Adipose tissue (tissue), 3 donors: ENCODE data around the gene ENKD1. TPM values are rescaled to one million over a fixed set of nuclear protein-coding genes. Genes with fewer than 3 reads are reported as not detected.

Source experiments
- H3K27ac ChIP-seq: one replicate; pipeline ENCODE4 v1.5.1; 2013; ENCODE audit warnings: low read depth, low read length
- WGBS, 3 donors: extraction: QIAGEN DNeasy Blood & Tissue Kit; methylation state at CpG; one replicate each; pipeline ENCODE4 v1.1.7; 2013; 5-methylcytosine and 5-hydroxymethylcytosine counted together
- polyA plus RNA-seq, 3 donors: library from polyadenylated mRNA; stranded (reverse); fragments of 200-250 nt; gene quantifications; one replicate each; pipeline ENCODE4 v1.2.3, GENCODE V29; 2013
- donor health status: healthy with polysubstance abuse.
- donor health status: Bipolar disorder and iron deficiency.
- donor health status: healthy.

Gene ENKD1
- polyA plus RNA-seq, 3 donors = 10.4 to 88.2 (median 16.5) TPM

DNA sequence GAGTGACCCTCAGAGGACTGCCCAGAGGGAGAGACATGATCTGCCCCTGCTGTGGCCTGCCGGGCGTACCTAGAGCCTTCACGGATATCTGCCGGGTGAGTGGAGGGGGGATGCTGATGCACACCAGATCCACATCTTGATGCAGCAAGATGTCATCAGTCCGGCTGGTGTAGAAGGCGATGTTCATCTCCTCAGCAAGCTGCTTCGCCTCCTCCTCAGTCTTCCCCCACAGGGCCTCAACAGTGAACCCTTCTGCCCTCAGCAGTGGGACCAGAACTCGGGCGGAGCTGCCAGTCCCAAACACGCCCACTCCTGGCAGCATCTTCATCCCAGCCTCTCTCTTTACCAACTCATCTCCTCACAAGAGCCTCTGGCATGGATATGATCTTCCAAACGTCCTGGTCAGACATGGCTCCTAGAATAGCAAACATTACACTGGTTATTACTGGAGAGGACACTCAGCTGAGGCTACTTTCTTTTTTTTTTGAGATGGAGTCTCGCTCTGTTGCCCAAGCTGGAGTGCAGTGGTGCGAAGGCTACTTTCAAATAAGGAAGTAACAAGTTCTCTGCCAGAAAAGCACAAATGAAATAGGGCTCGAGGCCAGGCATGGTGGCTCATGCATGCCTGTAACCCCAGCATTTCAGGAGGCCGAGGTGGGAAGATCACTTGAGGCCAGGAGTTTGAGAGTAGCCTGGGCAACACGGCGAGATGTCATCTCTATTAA, 19.0 kb upstream of the ENKD1 start:
- 80 to 84% (median 81%) methylated on average over 17 of the region's 17 CpGs for WGBS, 3 donors

DNA sequence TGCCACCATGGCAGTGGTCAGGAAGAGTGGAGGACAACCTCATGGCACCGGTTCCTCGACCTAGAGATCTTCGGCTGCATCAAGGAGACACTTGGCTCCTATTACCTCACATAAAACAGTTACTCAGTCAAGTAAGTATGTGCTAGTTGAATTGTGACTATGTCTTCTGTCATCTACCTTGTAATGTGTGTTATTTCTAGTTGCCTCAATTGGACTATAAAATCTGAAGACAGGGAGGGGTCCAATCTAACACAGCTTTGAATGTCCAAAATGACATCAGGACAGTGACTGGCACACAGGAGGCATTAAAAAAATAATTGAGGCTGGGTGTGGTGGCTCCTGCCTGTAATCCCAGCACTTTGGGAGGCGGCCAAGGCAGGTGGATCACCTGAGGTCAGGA, 17.2 kb upstream of the ENKD1 start:
- WGBS, 3 donors = 88 to 99% (median 99%) methylated on average over 4 of the region's 4 CpGs
- no peak overlapping the region for H3K27ac ChIP-seq

More for the DNA sequence above, 19.0 kb upstream of the ENKD1 start:
- no peak overlapping the region for H3K27ac ChIP-seq

DNA sequence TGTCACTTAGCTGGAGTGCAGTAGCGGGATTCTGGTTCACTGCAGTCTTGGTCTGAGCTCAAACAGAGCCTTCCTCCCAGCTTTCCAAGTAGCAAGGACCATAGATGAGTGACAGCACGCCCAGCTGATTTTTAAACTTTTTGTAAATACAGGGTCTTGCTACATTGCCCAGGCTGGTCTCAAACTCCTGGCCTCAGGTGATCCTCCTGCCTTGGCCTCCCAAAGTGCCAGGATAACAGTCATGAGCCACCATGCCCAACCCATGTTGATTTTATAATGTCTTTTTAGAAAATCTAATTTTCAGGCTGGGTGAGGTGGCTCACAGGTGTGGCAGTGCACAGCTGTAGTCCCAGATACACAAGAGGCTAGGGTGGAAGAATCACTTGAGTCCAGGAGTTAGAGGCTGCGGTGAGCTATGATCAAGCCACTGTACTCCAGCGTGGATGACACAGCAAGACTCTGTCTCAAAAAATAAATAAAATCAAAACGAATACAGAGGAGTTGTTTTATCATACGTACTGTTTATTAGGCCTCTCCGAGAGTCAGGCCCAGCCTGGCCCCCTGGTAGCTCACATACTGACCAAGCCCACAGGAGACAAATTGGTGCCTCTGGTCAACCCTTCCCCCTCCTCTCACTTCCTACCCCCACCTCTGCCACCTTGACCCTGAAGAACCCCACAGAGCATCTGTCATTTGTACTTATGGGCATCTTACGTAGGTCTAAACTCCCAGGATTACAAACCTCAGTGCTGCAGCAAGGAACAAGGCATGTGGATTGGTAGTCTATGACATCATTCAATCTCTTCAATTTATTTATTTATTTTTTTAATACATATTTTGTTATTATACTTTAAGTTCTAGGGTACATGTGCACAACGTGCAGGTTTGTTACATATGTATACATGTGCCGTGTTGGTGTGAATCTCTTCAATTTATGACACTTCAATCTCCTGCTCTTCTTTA, 13.7 kb upstream of the ENKD1 start:
- WGBS, 3 donors = 91 to 96% (median 92%) methylated on average over 10 of the region's 10 CpGs
- H3K27ac ChIP-seq = no peak overlapping the region

DNA sequence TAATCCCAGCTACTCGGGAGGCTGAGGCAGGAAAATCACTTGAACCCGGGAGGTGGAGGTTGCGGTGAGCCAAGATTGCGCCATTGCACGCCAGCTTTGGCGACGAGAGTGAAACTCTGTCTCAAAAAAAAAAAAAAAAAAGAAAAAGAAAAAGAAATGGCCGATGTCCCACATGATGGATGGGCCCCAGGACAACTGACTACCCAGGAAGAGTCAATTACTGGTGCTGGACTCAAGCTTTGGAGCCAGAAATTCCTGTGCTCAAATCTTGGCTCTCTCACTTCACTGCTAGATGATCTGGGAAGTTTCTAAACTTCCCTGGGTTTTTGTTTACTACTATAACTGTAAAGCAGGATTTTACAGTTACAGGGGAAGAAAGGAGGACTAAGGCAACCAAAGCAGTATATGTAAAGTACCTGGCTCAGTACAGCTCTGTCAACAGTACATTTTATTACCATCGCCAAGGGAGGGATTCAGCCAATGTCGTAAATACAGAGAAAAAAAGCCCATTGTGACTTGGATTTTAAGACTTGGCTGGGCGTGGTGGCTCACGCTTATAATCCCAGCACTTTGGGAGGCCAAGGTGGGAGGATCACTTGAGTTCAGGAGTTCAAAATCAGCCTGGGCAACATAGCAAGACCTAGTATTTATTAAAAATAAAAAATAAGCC, 11.9 kb upstream of the ENKD1 start:
- WGBS, 3 donors = 64 to 83% (median 73%) methylated on average over 12 of the region's 12 CpGs
- no peak overlapping the region for H3K27ac ChIP-seq

DNA sequence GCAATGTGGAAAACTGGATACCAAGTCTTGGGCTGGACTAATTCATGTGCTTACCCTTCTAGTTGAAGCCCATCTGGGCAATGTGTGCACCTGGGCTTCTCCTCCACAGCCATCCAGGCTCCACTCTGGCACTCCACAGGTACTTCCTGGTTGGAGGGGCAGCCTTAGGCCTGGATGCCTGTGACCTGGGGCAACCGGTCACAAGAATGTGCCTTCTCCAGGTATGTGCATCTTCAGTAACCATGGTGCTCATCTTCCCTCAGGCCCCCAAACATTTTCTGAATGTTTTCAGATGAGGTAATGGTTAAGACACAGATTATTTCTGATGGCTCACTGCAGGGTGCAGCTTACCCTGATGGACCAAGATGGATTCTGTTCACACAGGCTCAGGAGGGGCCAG, 11.2 kb upstream of the ENKD1 start:
- H3K27ac ChIP-seq = no peak overlapping the region
- WGBS, 3 donors = 85 to 100% (median 93%) methylated on average over 1 of the region's 1 CpG

DNA sequence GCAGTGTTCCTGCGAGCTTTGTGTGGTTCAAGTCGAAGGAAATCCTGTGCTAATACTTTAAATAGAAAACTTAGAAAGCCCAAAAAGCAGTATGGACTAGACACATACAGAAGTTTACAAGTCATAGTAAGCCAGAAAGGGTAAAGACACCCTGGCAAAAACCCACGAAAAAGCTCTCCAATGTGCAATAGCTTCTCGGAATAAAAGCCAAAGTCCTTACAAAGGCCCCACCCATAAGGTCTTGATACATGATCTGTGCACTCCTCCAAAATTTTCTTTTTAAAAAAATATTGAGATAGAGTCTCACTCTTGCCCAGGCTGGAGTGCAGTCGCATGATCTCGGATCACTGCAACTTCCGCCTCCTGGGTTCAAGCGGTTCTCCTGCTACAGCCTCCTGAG, 10.4 kb upstream of the ENKD1 start:
- WGBS, 3 donors = 49 to 86% (median 68%) methylated on average over 8 of the region's 8 CpGs
- no peak overlapping the region for H3K27ac ChIP-seq

DNA sequence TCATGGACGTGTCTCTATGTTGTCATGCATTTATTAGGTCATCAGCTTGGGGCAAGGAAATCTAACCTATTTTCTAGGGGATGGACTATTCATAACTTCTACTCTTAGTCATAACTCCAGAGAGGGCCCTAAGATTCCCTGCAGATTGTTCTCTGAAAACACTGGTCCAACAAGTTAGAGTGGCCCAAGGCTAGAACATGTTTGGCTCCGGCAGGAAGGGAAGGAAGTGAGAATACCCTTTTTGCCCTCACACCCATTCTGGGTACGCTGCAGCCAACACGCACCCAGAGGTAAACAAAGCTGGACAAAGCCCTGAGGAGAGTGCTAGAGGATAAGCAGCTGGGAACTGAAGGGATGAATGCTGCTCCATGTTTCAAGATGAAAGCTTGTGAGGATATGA, 10.0 kb upstream of the ENKD1 start:
- no peak overlapping the region for H3K27ac ChIP-seq
- 49 to 86% (median 63%) methylated on average over 4 of the region's 4 CpGs for WGBS, 3 donors

DNA sequence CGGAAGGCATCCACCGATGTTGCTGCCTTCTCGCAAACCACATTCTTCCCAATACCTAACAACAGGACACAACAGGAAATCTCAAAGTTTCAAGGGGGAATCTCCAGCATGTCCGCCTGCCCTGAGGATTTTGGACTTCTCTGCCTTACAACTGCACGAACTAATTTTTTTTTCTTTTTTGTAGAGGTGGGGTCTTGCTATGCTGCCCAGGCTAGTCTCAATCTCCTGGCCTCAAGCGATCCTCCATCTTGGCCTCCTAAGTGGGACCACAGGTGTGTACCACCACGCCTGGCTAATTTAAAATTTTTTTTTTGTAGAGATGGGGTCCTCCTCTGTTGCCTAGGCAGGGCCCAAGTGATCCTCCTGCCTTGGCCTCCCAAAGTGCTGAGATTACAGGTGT, 9.4 kb upstream of the ENKD1 start:
- H3K27ac ChIP-seq = no peak overlapping the region
- 92 to 97% (median 96%) methylated on average over 7 of the region's 7 CpGs for WGBS, 3 donors

DNA sequence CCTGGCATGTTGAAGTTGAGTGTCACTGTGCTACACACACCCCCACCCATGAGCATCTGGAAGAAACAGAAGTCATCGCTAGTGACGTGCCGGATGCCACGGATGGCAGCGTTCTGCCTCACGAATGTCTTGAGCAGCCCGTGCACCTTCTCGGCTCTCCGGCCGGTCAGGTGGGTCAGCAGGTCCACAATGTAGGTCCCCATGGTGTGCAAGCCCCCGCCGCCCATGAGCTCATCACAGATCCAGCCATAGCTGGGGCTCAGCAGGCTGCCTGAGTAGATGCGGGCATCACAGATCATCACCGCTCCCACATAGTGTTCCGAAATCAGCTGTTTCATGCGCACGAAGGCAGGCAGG, 9.0 kb upstream of the ENKD1 start:
- no peak overlapping the region for H3K27ac ChIP-seq
- WGBS, 3 donors = 93 to 98% (median 95%) methylated on average over 17 of the region's 17 CpGs

DNA sequence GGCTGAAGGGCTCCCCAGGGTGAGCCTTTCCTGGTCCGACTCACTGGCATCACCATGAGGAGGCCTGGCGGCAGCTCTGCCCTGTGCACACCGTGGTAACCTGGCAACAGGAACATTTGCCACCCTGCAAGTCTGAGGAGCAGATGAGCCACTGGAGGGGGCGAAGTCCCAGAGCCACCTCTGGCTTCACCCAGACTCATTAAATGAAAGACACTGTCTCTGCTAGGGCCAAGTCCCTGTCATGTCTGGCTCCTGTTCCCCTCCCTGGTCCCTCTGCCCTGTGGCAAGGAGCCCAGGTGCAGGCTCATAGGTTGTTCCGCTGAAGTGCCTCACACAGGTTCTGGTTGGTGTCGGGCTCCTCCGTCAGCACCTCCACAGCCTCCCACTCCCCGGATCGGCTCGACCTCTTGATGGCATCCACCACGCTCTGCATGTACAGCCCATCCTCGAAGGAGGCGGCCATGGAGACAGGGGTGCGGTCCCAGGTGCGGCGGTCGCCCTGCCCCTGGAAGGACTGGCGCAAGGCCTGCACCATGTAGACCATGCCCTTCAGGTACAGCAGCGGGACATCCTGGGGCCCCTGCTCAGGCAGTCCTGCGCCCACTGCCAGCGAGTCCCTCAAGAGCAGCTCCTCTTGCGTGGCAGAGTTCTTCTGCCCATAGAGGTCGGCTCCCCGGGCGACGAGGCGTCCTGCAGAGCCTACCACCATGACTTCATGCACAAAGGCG, 8.5 kb upstream of the ENKD1 start:
- 92 to 95% (median 93%) methylated on average over 28 of the region's 28 CpGs for WGBS, 3 donors
- H3K27ac ChIP-seq = no peak overlapping the region

DNA sequence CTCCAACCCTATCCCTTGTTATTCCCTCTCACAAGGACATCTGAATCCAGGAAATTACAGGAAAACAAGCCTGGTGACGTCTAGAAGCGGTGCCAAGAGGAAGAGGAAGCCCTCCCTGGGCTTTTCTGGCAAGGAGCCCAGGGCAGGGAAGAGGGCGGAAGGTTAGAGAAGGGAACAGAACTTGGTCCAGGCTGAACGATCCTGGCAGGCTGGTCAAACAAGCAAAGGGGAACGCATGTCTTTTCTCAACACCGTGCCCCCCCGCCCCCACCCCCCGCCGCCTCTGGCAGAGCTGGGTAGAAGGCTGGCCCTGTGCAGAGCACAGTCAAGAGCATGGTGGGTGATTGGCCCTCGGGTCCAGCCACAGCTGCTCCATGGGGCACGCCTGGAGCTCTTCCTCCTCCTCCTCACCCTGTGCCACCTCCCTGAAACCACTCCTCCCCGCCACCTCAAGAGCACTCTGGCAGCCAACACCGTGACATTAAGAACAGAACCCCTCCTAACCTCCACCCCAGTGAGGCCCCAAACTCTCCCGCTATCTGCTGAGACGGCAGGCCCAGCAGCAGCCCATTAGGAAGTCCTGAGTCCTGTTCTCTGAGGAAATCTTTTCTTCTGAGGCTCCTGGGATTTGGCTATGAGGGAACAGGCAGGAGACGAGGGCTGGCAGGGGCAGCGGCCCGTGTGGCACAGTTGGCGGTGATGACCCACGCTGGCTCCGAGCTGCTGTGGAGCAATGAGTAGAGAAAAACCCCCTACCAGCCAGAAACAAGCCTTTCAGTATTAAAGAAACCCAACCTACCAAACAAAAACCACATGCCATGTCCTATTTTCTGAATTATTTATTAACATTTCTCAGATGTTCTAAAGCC, 7.4 kb upstream of the ENKD1 start:
- WGBS, 3 donors = 23 to 45% (median 32%) methylated on average over 20 to 21 of the region's 21 CpGs
- H3K27ac ChIP-seq = peak overlapping the region; percentile 38

DNA sequence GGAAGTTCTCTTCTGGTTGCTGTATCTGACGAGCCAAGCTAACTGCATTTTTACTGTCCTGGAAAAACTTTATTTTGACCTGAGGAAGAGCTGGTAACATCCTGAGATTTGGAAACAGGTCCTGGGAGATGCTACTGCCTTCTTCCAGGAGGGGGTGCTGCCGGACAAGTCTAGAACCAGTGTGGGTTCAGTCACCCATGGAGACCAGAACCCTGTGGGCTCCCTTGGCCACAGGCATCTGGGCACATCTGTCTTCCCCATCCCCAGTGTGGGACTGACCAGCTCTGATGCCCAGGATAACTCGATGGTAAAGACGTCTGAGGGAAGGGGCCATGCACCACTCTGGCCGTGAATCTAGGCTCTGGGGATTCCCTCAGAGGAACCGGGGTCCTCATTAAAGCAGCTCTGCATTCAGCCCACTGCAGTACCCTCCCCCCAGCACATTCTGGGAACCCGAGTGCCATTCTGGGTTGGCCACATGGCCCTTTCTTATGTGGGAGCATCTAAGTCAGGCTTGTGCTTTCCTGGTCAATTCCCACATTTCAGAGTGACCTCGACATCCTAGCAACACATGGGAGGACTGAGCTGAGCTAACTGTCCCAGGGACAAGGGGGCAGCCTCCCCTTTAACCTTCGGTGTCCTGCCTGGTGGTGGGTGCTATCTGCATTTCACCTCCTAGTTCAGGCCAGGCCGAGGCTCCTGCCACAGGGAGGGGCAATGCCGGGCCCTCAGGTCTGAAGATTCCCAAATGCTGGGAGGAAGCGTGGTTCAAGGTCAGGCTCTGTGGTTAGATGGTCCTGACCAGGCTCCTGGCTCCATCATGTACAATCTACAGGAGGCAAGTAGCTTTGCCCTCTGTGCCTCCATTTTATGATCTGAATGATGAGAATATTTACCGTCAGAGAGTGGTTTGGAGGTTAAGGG, 6.5 kb upstream of the ENKD1 start:
- 41 to 46% (median 45%) methylated on average over 13 of the region's 13 CpGs for WGBS, 3 donors
- H3K27ac ChIP-seq = peak overlapping the region; percentile 51

DNA sequence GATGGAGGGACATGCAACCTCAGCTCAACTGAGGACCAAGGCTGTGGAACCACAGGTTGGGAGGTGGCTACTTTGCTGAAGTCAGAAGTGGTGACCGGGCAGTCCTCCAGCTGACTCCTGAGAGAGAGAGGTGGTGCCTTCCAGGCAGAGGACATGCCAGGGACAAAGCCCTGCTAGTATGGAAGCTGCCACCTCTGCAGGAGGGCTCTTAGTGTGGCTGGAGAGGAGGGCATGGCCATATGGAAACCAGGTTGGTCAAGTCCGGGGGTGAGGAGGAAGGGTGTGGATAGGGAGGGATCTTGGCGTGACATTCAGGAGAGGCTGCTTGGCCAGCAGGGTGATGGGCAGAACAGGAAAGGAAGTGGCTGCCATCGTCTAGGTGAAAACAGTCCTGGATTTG, 5.8 kb upstream of the ENKD1 start:
- H3K27ac ChIP-seq = no peak overlapping the region

DNA sequence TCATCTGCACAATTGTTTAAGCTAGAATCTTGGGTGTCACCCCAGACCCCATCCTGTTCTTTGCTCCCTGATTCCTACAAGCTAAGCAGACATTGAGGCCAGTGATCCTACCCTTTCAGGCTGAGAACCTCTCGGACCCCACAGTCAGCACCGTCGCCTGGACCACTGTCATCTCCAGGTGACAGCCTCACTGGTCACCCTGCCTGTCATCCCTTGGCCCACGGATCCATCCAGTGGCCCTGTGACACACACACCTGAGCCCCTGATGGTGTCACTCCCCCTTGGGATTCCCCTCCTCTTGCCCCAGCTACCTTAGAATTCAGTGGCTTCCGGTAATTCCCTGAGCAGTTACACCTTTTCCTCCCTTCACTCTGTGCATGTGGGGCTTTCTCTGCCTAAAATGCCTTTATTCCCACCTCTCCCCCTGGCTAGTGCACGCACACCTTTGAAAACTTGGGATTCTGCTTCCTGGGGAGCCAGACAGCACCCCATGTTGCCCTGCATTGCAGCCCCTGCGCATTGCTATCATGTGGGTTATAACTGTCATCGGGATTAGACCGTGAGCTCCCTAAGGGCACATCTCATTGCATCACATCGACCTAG, 3.0 kb upstream of the ENKD1 start:
- WGBS, 3 donors = 88 to 93% (median 89%) methylated on average over 10 of the region's 10 CpGs
- no peak overlapping the region for H3K27ac ChIP-seq

More for the DNA sequence above, 5.8 kb upstream of the ENKD1 start:
- 31 to 40% (median 34%) methylated on average over 4 of the region's 4 CpGs for WGBS, 3 donors

DNA sequence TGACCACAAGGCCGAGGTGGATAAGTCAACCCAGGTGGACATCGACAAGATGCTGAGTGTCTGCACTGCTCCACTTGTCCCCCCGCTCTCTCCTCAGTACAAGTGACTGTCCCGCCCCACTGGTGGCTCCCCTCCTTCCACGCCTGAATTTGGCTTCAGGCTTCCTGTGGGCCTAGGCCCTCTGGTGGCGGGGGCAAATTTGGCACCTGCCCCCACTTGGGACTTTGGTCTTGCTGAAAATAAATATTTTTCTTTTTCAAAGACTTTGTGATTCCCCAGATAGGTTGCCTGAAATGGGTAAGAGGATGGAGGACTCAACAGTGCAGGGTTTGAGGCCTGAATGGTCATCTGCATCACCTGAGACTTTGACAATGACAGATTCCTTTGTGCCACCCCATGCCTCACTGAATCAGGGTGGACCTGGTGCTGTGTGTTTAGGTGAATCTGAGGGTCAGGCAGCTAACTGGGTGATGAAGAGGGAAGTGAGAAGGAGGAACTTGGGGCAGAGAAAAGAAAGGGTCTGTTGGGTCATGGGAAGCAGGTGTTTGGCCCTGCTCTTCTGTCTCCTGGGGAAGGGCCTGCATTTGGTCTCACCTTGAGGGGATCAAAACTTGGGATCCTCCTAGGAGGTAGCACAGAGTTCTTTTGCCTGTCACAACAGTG, 2.1 kb upstream of the ENKD1 start:
- H3K27ac ChIP-seq = no peak overlapping the region
- WGBS, 3 donors = 81 to 83% (median 81%) methylated on average over 6 of the region's 6 CpGs
